HG03097 (cell line): ENCODE data around the gene ANXA3.
"Not testable (repeated sequence)": the region's sequence is repeated elsewhere in the genome, so short reads cannot be mapped to it uniquely, and the experiment has no call there.

Source experiments
- ATAC-seq: cut with Tn5 transposase; IDR thresholded peaks from one replicate; pipeline ENCODE4 v1.9.1; 2021; ENCODE audit not compliant: unreplicated experiment, low FRiP score

ANXA3 gene

DNA sequence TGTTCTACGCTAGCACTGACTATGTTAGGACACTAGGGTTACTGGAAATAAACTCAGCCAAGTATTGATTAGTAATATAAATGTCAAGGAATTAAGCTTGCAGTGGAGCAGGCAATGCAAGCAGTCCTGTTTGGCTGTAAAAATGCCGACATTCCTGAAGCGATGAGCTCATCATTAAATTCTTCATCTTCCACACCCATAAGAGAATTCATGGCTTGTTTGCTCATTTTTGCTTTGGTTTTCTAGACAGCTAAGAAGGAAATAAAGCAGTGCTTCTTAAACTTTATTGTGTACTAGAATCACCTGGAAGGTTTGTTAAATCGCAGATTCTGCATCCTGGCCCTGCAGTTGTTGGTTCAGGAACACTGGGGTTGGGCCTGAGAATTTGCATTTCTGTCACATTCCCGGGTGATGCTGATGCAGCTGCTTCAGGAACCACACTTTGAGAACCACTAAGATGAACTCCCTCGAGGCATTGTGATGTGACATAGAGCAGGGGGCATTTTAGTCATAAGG lies 17.8 kb downstream of the ANXA3 start:
- no peak for ATAC-seq

GRCh38 chr4:78570117-78570516 lies 18.5 kb downstream of the ANXA3 start:
- ATAC-seq: no peak

DNA sequence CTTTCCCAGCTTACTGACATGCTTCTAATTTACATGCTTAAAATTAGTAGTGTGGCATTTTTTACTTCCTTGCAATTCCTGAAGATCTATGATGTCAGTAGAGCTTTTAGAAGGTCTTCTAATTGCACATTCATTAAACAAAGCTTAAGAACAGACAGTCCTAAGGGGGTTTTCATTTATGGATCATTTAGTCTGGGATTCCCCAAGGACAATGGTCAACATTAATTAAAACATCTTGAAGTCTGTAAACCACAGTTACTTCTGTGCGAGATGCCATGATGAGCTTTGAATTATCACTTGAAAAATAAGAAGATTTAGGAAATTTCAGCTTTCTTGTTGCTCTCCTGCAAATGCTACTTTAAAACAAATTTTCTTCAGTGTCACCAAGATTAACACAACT lies 20.2 kb downstream of the ANXA3 start:
- no peak for ATAC-seq

GRCh38 chr4:78578674-78579425 lies 27.3 kb downstream of the ANXA3 start:
- ATAC-seq: no peak

GRCh38 chr4:78581618-78582017 lies 30.0 kb downstream of the ANXA3 start:
- ATAC-seq: no peak

DNA sequence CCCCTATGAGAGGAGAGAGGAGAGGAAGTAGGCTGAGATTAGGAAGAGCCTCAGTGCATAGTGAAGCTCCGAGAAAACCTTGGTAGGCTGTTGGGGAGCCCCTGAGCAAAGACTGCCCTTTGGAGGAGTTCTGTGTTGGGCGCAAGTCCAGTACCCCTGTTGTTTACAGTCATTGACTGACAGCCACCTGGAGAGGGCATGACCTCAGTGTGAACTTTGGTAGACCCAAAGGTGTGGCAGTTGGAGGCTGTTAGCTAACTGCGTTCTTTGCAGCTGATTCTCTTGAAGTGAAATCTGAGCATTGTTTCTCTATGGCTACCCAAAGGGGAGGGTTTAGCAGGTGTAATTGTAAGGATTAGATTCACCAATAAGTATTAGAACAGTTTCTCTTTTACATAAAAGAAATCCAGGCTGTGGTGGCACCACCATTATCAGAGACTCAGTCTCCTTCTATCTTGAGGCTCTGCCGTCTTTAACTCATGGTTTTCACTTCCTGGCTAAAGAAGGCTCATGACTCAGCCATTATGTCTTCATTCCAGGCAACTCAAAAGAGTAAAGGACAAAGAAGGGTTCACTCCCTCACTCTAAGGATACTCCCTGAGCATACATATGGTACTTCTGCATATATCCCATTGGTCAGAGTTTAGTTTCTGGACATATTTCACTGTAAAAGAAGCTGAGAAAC lies 33.4 kb downstream of the ANXA3 start:
- no peak for ATAC-seq

DNA sequence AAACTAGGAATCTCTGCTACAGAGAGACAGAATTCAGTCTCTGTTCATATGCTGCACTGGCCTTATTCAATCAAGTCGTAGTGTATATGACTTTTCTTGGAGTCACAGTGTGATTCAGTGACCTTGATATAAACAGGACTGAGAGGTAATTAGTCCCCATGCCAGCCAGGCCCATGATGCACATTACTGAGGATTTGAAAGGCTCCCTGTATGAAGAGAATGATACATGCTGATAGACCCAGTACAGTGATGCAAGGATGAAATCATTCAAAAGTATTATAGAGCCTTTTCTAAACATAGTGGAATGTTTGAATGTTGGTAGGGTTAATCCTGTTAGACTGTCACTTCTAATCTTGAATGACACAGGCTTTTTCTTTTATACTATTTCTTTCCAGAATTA lies 34.1 kb downstream of the ANXA3 start:
- ATAC-seq: no peak

DNA sequence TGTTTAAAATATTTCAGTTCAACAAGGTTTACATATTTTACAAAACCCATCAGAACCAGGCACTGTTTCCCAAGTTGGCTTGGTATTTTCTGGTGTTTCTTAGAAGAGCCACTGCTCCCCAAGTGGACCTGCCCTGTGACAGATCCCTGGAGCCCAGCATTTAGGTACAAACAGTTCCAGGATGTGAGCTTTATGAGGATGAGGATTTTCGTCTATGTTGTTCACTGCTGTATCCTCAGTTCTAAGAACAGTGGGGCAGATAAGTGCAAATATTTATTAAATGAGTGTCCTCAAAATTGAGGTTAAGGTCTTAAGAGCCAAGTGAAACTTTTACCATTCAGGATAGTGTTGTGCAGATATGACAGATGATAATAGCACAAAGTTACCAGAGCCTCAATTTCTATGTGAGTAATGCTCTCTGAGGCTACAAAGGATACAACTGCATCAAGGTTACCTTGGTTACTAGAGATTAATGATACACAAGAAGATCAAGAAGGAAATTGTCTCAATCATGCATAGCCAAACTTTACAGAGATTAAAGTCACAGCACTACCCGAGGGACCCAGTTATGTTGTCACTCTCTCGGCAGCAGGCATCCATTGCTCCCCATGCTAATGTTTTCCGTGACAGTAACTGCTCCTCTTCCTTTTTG lies 37.5 kb downstream of the ANXA3 start:
- ATAC-seq: no peak

DNA sequence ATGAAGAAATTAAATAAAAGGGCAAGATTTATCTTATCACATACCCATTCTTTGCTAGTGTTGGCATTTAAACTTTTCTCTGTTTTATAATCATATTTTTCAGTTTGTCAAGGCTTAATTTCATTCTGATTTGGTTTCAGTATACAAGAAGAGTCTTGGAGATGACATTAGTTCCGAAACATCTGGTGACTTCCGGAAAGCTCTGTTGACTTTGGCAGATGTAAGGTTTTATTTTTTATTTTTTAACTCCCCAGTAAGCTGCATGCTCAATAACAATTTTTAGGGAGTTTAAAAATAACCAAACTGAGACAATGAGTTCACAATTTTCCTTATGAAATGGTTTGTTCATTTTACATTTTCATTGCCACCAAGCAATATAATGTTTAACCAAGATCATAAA lies 39.8 kb downstream of the ANXA3 start:
- no peak for ATAC-seq

DNA sequence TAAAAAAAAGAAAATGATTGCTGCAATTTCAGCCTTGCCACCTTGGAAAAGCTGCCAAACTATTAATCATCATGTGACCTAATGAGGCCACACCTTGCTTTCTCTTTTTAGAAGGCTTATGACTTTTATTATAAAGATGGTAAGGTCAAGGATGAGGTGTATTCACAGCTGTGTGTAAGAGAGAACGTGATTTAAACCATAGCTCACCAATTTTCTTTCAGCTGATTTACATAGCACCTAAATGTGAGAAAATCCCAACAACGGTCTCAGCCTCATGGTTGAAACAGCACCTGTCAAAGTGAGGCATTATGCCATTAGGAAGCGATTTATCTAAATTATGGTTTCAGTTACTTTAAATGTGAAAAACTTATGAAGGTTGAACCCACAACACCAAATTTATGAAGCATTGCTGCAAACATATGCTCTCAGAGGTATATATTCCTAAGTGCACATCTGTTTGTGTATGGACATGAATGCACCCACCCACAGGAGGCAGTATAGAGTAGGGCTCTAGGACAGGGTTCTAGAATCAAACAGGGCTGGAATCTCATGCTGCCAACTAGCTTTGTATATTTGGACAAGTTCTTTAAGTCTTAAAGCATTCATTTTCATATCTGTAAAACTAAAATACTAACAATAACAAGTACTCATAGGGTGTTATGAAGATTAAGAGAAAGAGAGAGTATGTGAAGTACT lies 40.7 kb downstream of the ANXA3 start:
- no peak for ATAC-seq

DNA sequence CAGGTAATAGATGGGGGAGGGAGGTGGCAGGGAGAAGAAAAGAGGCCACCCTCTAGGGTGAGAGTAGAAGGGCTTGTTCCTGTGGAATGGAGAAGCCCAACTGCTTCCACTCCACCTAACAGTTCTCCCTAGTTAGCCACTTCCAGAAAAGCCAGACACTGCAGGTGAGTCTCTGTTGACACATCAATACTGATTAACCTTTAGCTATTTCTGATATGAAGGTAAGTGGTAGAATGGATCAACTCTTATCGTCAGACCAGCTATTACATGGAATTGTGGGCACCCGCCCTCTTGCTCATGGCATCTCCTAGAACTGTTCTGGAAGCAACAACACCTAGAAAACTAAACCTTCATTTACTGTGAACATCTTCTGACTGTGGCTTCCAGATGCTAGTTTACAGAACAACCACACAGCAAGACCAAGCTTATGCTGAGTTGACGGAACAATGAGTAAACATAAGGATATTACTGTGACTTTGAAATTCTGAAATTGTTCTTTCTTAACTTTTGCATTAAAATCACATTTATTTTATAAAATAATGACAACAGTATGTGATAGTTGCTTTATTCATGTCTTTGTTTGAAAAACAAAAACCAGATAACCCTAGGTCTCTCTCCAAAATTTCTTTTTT lies 44.7 kb downstream of the ANXA3 start:
- ATAC-seq: no peak

DNA sequence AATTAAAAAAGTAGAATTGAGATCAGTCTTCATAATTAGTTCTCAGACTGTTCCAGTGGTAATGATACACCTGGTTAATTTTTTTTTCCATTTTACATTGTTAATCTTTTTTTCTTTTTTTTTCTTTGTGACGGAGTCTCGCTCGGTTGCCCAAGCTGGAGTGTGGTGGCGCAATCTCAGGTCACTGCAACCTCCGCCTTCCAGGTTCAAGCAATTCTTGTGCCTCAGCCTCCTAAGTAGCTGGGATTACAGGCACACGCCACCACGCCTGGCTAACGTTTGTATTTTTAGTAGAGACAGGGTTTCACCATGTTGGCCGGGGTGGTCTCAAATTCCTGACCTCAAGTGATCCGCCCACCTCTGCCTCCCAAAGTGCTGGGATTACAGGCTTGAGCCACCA lies 46.9 kb downstream of the ANXA3 start:
- ATAC-seq: not testable (repeated sequence)

- no peak for ATAC-seq
Observed at GRCh38 chr4:78599147-78599546, 47.6 kb downstream of the ANXA3 start.

- no peak for ATAC-seq
Observed at GRCh38 chr4:78599931-78600375, 48.4 kb downstream of the ANXA3 start.

DNA sequence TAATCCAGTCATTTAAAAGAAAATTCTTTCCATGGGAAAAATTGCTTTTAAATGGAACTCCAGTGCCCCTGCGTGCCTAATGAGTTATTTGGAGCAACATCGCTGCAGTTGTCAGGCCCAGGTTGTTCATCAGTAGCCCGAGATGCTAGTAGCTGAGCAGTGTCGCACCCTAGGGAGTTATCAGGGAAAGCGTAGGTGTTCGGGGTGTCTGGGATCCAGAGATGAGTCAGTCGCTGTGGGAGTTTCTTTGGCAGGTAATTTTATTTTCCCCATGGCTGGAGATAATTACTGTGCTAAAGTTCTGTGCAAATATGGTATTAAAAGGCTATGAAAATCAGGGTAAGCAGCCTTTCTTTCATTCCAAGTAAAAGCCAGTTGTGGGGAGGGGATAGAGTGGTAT lies 49.4 kb downstream of the ANXA3 start:
- no peak for ATAC-seq

DNA sequence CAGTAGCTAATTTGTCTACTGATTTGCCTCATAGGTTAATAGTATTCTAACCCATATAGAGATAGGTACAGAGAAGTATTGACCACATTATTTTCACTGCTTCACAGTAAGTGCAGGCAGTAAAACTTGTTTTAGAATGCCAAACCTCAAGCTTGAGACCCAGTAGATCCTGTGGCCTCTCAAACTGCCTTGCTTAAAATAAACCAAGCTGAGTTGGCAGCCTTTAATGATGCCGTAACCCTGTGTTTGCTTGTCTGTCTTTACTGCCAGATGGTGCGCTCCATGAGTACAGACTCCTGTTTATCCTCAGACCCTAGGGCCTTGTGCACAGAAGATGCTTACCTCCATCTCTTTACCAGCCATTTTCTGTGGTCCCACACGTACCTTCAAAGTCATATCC lies 50.8 kb downstream of the ANXA3 start:
- ATAC-seq: no peak

GRCh38 chr4:78603384-78603783 lies 51.8 kb downstream of the ANXA3 start:
- no peak for ATAC-seq

GRCh38 chr4:78604988-78605387 lies 53.4 kb downstream of the ANXA3 start:
- ATAC-seq: no peak

- ATAC-seq: no peak
Observed at GRCh38 chr4:78606035-78606434, 54.5 kb downstream of the ANXA3 start.

DNA sequence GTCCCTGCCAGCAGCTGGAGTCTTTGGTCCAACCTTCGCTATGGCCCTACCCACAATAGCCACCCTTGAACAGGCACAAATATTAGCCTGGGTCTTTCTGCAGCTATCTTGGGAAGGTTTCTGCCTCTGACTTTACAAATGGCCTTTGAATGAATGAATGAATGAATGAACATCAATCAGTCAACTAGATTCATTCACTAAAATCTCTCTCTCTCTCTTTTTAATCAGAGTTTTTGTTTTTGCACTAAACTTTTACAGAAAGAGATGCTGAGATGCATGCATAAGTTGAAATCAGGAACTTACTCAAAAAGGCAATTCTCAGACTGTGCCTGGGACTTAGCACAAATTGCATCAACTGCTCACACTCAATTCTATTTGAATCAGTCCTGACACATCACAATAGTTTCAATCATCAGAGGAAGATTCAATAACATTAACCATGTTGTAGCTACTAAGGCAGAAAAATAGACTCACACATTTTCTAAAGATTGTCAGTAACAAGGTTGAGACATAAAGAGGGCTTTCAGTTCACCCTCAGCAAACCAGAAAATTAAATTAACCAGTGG lies 55.0 kb downstream of the ANXA3 start:
- ATAC-seq: no peak
